Measurements from ENCODE around the gene CADPS2. TPM values are rescaled to one million over a fixed set of nuclear protein-coding genes. Genes with fewer than 3 reads are reported as not detected.

The CADPS2 gene
- total RNA-seq, 2 donors from 2014 or later, result 16.4 to 32.5 TPM

DNA sequence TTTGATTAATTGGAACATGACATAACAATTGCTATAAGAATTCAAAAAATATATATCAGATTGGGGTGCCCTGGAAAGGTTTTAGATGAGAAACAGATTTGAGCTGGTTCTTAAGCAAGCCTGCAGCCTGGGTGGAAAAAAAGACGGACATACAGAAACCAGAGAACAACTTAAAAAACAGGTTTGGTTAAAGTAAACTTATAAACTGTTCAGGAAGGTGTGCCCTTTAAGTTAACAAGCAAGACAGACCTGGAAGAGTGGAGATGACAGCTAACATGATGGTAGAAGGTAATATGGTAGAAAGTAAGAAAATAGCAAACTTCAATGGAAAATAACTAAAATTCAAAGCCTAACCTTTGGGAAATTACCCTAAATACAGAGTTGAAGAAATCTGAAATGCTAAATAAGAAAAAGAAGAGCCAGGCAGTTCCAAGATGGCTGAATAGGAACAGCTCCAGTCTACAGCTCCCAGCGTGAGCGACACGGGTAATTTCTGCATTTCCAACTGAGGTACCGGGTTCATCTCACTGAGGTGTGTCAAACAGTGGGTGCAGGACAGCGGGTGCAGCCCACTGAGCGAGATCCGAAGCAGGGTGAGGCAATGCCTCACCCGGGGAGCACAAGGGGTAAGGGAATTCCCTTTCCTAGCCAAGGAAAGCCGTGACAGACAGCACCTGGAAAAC lies 52.2 kb downstream of the CADPS2 start:
- TF ChIP-seq, protein P1, sequence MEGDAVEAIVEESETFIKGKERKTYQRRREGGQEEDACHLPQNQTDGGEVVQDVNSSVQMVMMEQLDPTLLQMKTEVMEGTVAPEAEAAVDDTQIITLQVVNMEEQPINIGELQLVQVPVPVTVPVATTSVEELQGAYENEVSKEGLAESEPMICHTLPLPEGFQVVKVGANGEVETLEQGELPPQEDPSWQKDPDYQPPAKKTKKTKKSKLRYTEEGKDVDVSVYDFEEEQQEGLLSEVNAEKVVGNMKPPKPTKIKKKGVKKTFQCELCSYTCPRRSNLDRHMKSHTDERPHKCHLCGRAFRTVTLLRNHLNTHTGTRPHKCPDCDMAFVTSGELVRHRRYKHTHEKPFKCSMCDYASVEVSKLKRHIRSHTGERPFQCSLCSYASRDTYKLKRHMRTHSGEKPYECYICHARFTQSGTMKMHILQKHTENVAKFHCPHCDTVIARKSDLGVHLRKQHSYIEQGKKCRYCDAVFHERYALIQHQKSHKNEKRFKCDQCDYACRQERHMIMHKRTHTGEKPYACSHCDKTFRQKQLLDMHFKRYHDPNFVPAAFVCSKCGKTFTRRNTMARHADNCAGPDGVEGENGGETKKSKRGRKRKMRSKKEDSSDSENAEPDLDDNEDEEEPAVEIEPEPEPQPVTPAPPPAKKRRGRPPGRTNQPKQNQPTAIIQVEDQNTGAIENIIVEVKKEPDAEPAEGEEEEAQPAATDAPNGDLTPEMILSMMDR (IDR thresholded peaks at IDR 0.05), result no peak
- no peak overlapping the region for H3K4me3 ChIP-seq
- no peaks in the 10 kb centered on the region for H3K4me1 ChIP-seq (ENCODE audit: control insufficient read depth in 1 of 2, low read depth in 2 of 2)
- DNase-seq (ENCODE audit: low spot score), result no peak
- no peak for ATAC-seq (ENCODE audit: insufficient number of reproducible peaks, low FRiP score, low read depth)
- H3K27me3 ChIP-seq (replicated peaks; ENCODE audit: insufficient read depth), result no peaks in the 10 kb centered on the region
- H3K27ac ChIP-seq, result no peak overlapping the region
- peaks cover 3% of the 10 kb centered on the region for H3K9me3 ChIP-seq
- H3K36me3 ChIP-seq, result no peaks in the 10 kb centered on the region

DNA sequence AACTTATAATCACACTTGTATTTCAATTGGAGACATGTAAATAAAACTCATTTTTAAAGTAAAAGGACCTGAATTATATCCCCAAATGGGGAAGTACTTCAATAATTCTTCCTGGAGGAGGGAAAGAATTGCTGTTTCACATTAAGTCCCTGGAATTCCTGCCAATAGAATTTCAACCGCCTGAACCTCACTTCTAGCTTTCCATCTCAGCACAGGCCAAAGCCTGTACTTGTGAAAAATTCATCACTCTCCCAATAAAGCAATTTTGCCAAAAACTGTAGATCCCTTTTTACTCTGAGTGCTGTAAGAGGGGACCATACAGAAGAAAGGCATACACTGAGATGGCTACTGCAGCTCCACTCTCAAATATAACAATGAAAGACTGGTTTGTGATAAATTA lies 54.8 kb downstream of the CADPS2 start:
- H3K4me1 ChIP-seq (ENCODE audit: control insufficient read depth in 1 of 2, low read depth in 2 of 2), result no peaks in the 10 kb centered on the region
- no peaks in the 10 kb centered on the region for H3K36me3 ChIP-seq
- H3K4me3 ChIP-seq, result no peak overlapping the region
- no peak for DNase-seq (ENCODE audit: low spot score)
- H3K27ac ChIP-seq, result no peak overlapping the region
- H3K9me3 ChIP-seq, result peaks cover 3% of the 10 kb centered on the region
- TF ChIP-seq, protein P1 (IDR thresholded peaks at IDR 0.05), result no peak
- ATAC-seq (ENCODE audit: insufficient number of reproducible peaks, low FRiP score, low read depth), result no peak
- no peaks in the 10 kb centered on the region for H3K27me3 ChIP-seq (replicated peaks; ENCODE audit: insufficient read depth)

DNA sequence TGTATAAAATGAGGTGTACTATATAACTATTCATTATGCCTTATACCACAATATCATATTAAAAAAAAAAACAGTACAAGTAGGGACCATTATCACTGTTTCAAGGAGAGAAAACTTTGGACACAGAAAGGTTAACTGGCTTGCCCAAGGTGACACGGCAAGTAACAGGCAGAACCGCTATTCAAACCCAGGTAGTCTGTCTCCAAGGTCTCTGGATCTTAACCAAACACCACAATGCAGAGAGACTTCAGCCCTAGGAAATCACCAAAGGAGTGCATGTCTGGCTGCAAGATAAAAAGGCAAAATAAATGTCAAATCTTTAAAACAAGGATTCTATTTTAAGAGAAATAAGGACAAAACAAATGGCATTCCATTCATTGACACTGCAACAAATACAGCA lies 56.3 kb downstream of the CADPS2 start:
- no peaks in the 10 kb centered on the region for H3K9me3 ChIP-seq
- H3K27ac ChIP-seq, result no peak overlapping the region
- ATAC-seq (ENCODE audit: insufficient number of reproducible peaks, low FRiP score, low read depth), result no peak
- H3K4me1 ChIP-seq (ENCODE audit: control insufficient read depth in 1 of 2, low read depth in 2 of 2), result no peaks in the 10 kb centered on the region
- DNase-seq (ENCODE audit: low spot score), result no peak
- TF ChIP-seq, protein P1 (IDR thresholded peaks at IDR 0.05), result no peak
- H3K36me3 ChIP-seq, result no peaks in the 10 kb centered on the region
- H3K4me3 ChIP-seq, result no peak overlapping the region
- no peaks in the 10 kb centered on the region for H3K27me3 ChIP-seq (replicated peaks; ENCODE audit: insufficient read depth)

DNA sequence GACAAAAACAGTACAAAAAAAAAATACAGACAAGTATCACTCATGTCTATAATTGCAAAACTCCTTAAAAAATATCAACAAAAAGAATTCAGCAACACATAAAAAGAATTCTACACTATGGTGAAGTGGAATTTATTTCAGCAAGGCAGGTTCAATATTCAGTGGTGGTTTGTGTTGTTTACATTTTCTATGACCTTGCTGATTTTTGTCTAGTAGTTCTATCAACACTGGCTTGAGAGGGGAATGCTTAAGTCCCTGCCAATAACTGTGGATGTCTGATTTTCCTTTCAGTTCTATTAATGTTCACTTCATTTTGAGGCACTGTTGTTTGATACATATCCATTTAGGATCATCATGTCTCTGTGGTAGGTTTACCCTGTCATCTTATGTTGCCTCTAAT lies 58.5 kb downstream of the CADPS2 start:
- Histone ChIP-seq H3K4me3 (no peak overlapping the region), H3K36me3 (no peaks in the 10 kb centered on the region), H3K4me1 (ENCODE audit: control insufficient read depth in 1 of 2, low read depth in 2 of 2) (no peaks in the 10 kb centered on the region), H3K9me3 (no peaks in the 10 kb centered on the region), H3K27ac (no peak overlapping the region), H3K27me3 (replicated peaks; ENCODE audit: insufficient read depth) (no peaks in the 10 kb centered on the region)
- DNase-seq (ENCODE audit: low spot score) (no peak), ATAC-seq (ENCODE audit: insufficient number of reproducible peaks, low FRiP score, low read depth) (no peak)
- TF ChIP-seq, protein P1 (IDR thresholded peaks at IDR 0.05), result no peak

DNA sequence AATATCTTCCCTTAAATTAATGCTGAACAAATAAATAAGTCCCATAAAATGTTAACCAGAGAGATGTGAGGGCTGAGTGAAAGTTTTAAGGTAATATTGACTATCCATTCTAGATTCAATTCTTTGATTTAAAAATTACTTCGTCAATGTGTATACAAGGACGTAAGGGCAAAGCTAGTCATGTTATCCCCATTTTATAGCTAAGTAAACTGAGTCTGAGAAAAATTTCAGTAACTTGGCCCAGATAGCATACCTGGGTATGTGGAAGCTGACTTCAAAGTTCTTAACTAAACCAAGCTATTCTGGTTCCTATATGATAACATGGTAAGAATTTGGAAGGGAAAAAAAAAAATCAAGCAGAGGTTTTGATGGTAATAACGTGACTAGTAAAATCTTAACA lies 72.4 kb downstream of the CADPS2 start:
- Histone ChIP-seq H3K27me3 (replicated peaks; ENCODE audit: insufficient read depth) (no peaks in the 10 kb centered on the region), H3K9me3 (peaks cover 8% of the 10 kb centered on the region), H3K4me3 (no peak overlapping the region), H3K36me3 (no peaks in the 10 kb centered on the region), H3K27ac (no peak overlapping the region), H3K4me1 (ENCODE audit: control insufficient read depth in 1 of 2, low read depth in 2 of 2) (no peaks in the 10 kb centered on the region)
- TF ChIP-seq, protein P1 (IDR thresholded peaks at IDR 0.05), result no peak
- DNase-seq (ENCODE audit: low spot score) (no peak), ATAC-seq (ENCODE audit: insufficient number of reproducible peaks, low FRiP score, low read depth) (no peak)
